Ovary (tissue), 9 donors: ENCODE measurements around the gene ADAMTSL4. TPM values are rescaled to one million over a fixed set of nuclear protein-coding genes. Genes with fewer than 3 reads are reported as not detected.

Source experiments
- microRNA-seq, 3 donors: library from miRNA; unstranded; fragments of <30 nt; microRNA quantifications; one replicate each; pipeline versions ENCODE4 to v1.2.0, GENCODE V29; 2019 to 2020
- polyA plus RNA-seq, 2 donors: library from polyadenylated mRNA; stranded (reverse); fragments of 200-250 nt in 1 of 2; fragments of 350-450 nt in 1 of 2; fragmentation: Illumina TruSeq in 1 of 2; extraction: RNeasy Lipid Tissue Mini Kit (QIAGEN cat#74804) in 1 of 2; gene quantifications; one replicate each; pipeline ENCODE4 v1.2.3, GENCODE V29; 2013 to 2014
- small RNA-seq: library from RNA; depleted of rRNA; stranded (forward); fragments of <200 nt; gene quantifications from one replicate; pipeline ENCODE3, GENCODE V24; 2016
- total RNA-seq, 7 donors: library from RNA; depleted of rRNA in 2 of 7; stranded (reverse); fragments of >200 nt in 2 of 7; fragmentation: NEBNext Ultra II Directional in 3 of 7; extraction: Animal tissue kit (Norgen Biotek cat#: 25700) in 3 of 7; gene quantifications; one replicate each; pipeline versions ENCODE4 v1.1.0 to v1.2.4, GENCODE V29; 2016 to 2023
- donor health status: DM: no; HTN: no; CAD: no; lungs with moderate emphysema.
- donor health status: DM: no; HTN: no; CAD: no.
- donor health status: Bipolar disorder and iron deficiency.
- donor health status: DM: yes; HTN: yes; CAD: no.
- donor health status: DM: no; HTN: no; CAD: no.
- donor health status: DM: yes; HTN: yes; CAD: no.

Gene ADAMTSL4
- total and polyA plus RNA-seq, 9 donors = 8.8 to 86.6 (median 17.0) TPM

Small RNAs within 50 kb of the gene (microRNA-seq; reads per million reads assigned to microRNA genes)
- gene MIR4257 = 0 reads per million in 3 donors

Small RNAs within 50 kb of the gene (small RNA-seq; reads per million reads assigned to genes)
- gene MIR4257 (not detected), gene RF00015 (not detected), gene RF00561 (not detected), gene RN7SL473P (not detected), gene RN7SL600P (not detected)

Other genes with a start within 250 kb of the ADAMTSL4 start
- 10 to 100 TPM; 34.6 to 86.0 (median 66.9) TPM for gene PRPF3, start 227.9 kb upstream of the ADAMTSL4 start, total RNA-seq
- gene PRPF3, start 227.9 kb upstream of the ADAMTSL4 start, polyA plus RNA-seq = 10 to 100 TPM; 50.5 to 68.6 TPM
- gene RPRD2, start 185.3 kb upstream of the ADAMTSL4 start, total RNA-seq = 10 to 100 TPM; 18.2 to 55.6 (median 43.9) TPM
- gene RPRD2, start 185.3 kb upstream of the ADAMTSL4 start, polyA plus RNA-seq = 10 to 100 TPM; 20.3 to 53.2 TPM
- gene TARS2, start 62.0 kb upstream of the ADAMTSL4 start, total RNA-seq = 10 to 100 TPM in 6 of 7 donors, 1 to 10 TPM in 1; 8.0 to 24.3 (median 17.2) TPM
- gene TARS2, start 62.0 kb upstream of the ADAMTSL4 start, polyA plus RNA-seq = 10 to 100 TPM; 15.1 to 20.2 TPM
- 10 to 100 TPM in 1 of 7 donors, 1 to 10 TPM in 6; 1.8 to 11.0 (median 6.2) TPM for gene ECM1, start 41.3 kb upstream of the ADAMTSL4 start, total RNA-seq
- 10 to 100 TPM in 1 of 2 donors, 1 to 10 TPM in 1; 4.3 to 16.7 TPM for gene ECM1, start 41.3 kb upstream of the ADAMTSL4 start, polyA plus RNA-seq
- gene FALEC, start 33.7 kb upstream of the ADAMTSL4 start, total RNA-seq = 1 to 10 TPM in 1 of 7 donors, under 1 TPM in 2, not detected in 4; 0.69 to 1.7 (median 0.86) TPM
- gene FALEC, start 33.7 kb upstream of the ADAMTSL4 start, polyA plus RNA-seq = under 1 TPM in 1 of 2 donors, not detected in 1; 0.51 TPM
- gene MCL1, start 30.2 kb downstream of the ADAMTSL4 start, total RNA-seq = 100 to 1,000 TPM in 6 of 7 donors, 10 to 100 TPM in 1; 91.1 to 280 (median 145) TPM
- 100 to 1,000 TPM in 1 of 2 donors, 10 to 100 TPM in 1; 74.2 to 209 TPM for gene MCL1, start 30.2 kb downstream of the ADAMTSL4 start, polyA plus RNA-seq
- gene ENSA, start 80.2 kb downstream of the ADAMTSL4 start, total RNA-seq = 100 to 1,000 TPM; 134 to 196 (median 152) TPM
- 100 to 1,000 TPM; 111 to 193 TPM for gene ENSA, start 80.2 kb downstream of the ADAMTSL4 start, polyA plus RNA-seq
- gene GOLPH3L, start 147.7 kb downstream of the ADAMTSL4 start, total RNA-seq = 10 to 100 TPM; 20.0 to 43.2 (median 29.9) TPM
- gene GOLPH3L, start 147.7 kb downstream of the ADAMTSL4 start, polyA plus RNA-seq = 10 to 100 TPM; 22.6 to 46.2 TPM
- not detected for gene HORMAD1, start 171.5 kb downstream of the ADAMTSL4 start, total RNA-seq
- gene HORMAD1, start 171.5 kb downstream of the ADAMTSL4 start, polyA plus RNA-seq = under 1 TPM in 1 of 2 donors, not detected in 1; 0.10 TPM
- gene CTSS, start 216.4 kb downstream of the ADAMTSL4 start, total RNA-seq = 10 to 100 TPM in 6 of 7 donors, 1 to 10 TPM in 1; 8.7 to 80.9 (median 13.6) TPM
- 100 to 1,000 TPM in 1 of 2 donors, 1 to 10 TPM in 1; 9.6 to 131 TPM for gene CTSS, start 216.4 kb downstream of the ADAMTSL4 start, polyA plus RNA-seq